IMR-90 (cell line): ENCODE measurements around the gene ZNF747. TPM values are rescaled to one million over a fixed set of nuclear protein-coding genes. Genes with fewer than 3 reads are reported as not detected.

Experiments
- ATAC-seq: fragments of 200-7000 bp; cut with Tn5 transposase; 2 replicates; pipeline ENCODE4 v1.9.1; 2020; ENCODE audit warnings: low read depth, mild to moderate bottlenecking, moderate library complexity
- BruUV-seq: library from RNA; stranded (reverse); fragments of 400-500 nt; replicated peaks from 2 replicates; lab custom pipeline; 2021; lab: Mats Ljungman, UMichigan
- CTCF ChIA-PET: fragments of 300-600 bp; formaldehyde crosslinking; extraction: SDS; loops from one replicate; lab custom pipeline; 2021; ENCODE audit warnings: antibody characterized with exemption; lab: Yijun Ruan, JAX
- POLR2A ChIA-PET: fragments of 300-600 bp; sonication (Branson Sonifier 250); formaldehyde crosslinking; loops from one replicate; lab custom pipeline; 2022; ENCODE audit warnings: antibody characterized with exemption; ENCODE audit not compliant: unreplicated experiment; lab: Charles Lee
- DNase-seq: peaks from one replicate; pipeline ENCODE4 v3.0.0; 2013
- H2AFZ ChIP-seq: replicated peaks from 2 replicates; pipeline ENCODE3; 2013; ENCODE audit warnings: low read length, mild to moderate bottlenecking; ENCODE audit not compliant: poor library complexity
- H2AK5ac ChIP-seq: 2 replicates; pipeline ENCODE4 v1.6.1; 2013; ENCODE audit warnings: low read depth, low read length, inconsistent platforms
- H2AK9ac ChIP-seq: replicated peaks from 2 replicates; pipeline ENCODE3; 2013; ENCODE audit warnings: mild to moderate bottlenecking, low read depth, low read length, moderate library complexity; ENCODE audit not compliant: poor library complexity
- H2BK120ac ChIP-seq: 2 replicates; pipeline ENCODE4 v1.6.1; 2013; ENCODE audit warnings: low read depth, low read length, inconsistent platforms
- H2BK15ac ChIP-seq: 3 replicates; pipeline ENCODE4 v1.6.1; 2013; ENCODE audit warnings: low read depth, low read length, inconsistent platforms
- H2BK20ac ChIP-seq: 2 replicates; pipeline ENCODE4 v1.6.1; 2013; ENCODE audit warnings: low read depth, mild to moderate bottlenecking, inconsistent platforms, low read length, moderate library complexity
- H2BK5ac ChIP-seq: 2 replicates; pipeline ENCODE4 v1.6.1; 2013; ENCODE audit warnings: mild to moderate bottlenecking, low read depth, low read length, inconsistent platforms; ENCODE audit not compliant: poor library complexity, severe bottlenecking
- H3K14ac ChIP-seq: replicated peaks from 2 replicates; pipeline ENCODE4 v1.6.1; 2013; ENCODE audit warnings: low read depth, low read length, inconsistent platforms
- H3K18ac ChIP-seq: 2 replicates; pipeline ENCODE4 v1.6.1; 2013; ENCODE audit warnings: low read depth, low read length, control low read depth
- H3K23ac ChIP-seq: 2 replicates; pipeline ENCODE4 v1.6.1; 2013; ENCODE audit warnings: low read depth, low read length, inconsistent platforms
- H3K27ac ChIP-seq: 2 replicates; pipeline ENCODE4 v1.5.1; 2013; ENCODE audit warnings: mild to moderate bottlenecking, control low read depth, low read length; ENCODE audit not compliant: insufficient read depth
- H3K27me3 ChIP-seq: 2 replicates; pipeline ENCODE4 v1.6.1; 2013; ENCODE audit warnings: low read length; ENCODE audit not compliant: control insufficient read depth, insufficient read depth
- H3K36me3 ChIP-seq: 2 replicates; pipeline ENCODE4 v1.6.1; 2013; ENCODE audit warnings: low read length, mixed read lengths; ENCODE audit not compliant: control insufficient read depth, insufficient read depth
- H3K4ac ChIP-seq: 2 replicates; pipeline ENCODE4 v1.6.1; 2013; ENCODE audit warnings: low read depth, low read length, inconsistent platforms
- H3K4me1 ChIP-seq: 2 replicates; pipeline ENCODE4 v1.6.1; 2013; ENCODE audit warnings: low read length, mixed read lengths; ENCODE audit not compliant: control insufficient read depth, insufficient read depth
- H3K4me2 ChIP-seq: 2 replicates; pipeline ENCODE4 v1.6.1; 2013; ENCODE audit warnings: low read depth, mild to moderate bottlenecking, control low read depth, low read length, moderate library complexity
- H3K4me3 ChIP-seq: 2 replicates; pipeline ENCODE4 v1.5.1; 2013; ENCODE audit warnings: low read depth, mild to moderate bottlenecking, control low read depth, low read length, moderate library complexity; ENCODE audit not compliant: insufficient read depth
- H3K56ac ChIP-seq: 2 replicates; pipeline ENCODE4 v1.6.1; 2013; ENCODE audit warnings: low read length, inconsistent platforms; ENCODE audit not compliant: insufficient read depth; ENCODE audit errors: extremely low read depth
- H3K79me1 ChIP-seq, 2 experiments: 2 replicates each; pipeline ENCODE4 v1.6.1; 2013; ENCODE audit warnings: low read length in 2 of 2, inconsistent platforms in 1 of 2, low read depth in 1 of 2
- H3K9ac ChIP-seq: 2 replicates; pipeline ENCODE4 v1.6.1; 2013; ENCODE audit warnings: low read depth, low read length, control low read depth
- H3K9me1 ChIP-seq: 2 replicates; pipeline ENCODE4 v1.6.1; 2013; ENCODE audit warnings: low read length, inconsistent platforms; ENCODE audit not compliant: insufficient read depth
- H3K9me3 ChIP-seq: 2 replicates; pipeline ENCODE4 v1.6.1; 2013; ENCODE audit warnings: low read length; ENCODE audit not compliant: control insufficient read depth, insufficient read depth
- H4K20me1 ChIP-seq: 2 replicates; pipeline ENCODE4 v1.6.1; 2013; ENCODE audit warnings: low read length, inconsistent platforms; ENCODE audit not compliant: insufficient read depth
- H4K5ac ChIP-seq: 2 replicates; pipeline ENCODE4 v1.6.1; 2013; ENCODE audit warnings: mild to moderate bottlenecking, low read depth, low read length, control low read depth
- H4K8ac ChIP-seq, 2 experiments: 2 replicates each; pipeline ENCODE4 v1.6.1; 2013; ENCODE audit warnings: low read depth in 2 of 2, low read length in 2 of 2, control low read depth in 1 of 2, inconsistent platforms in 1 of 2
- H4K91ac ChIP-seq: 2 replicates; pipeline ENCODE4 v1.6.1; 2013; ENCODE audit warnings: low read depth, low read length, inconsistent platforms; ENCODE audit not compliant: insufficient read depth
- BHLHE40 ChIP-seq: fragments of 150-350 bp; IDR thresholded peaks from 2 replicates; pipeline ENCODE4 v1.6.1; 2016; ENCODE audit warnings: mild to moderate bottlenecking, low read depth, low read length
- CEBPB ChIP-seq: IDR thresholded peaks from 2 replicates; pipeline ENCODE4 v1.6.1; 2012; ENCODE audit warnings: low read depth, low read length, improper control_type of control experiment
- CHD1 ChIP-seq: IDR thresholded peaks from 2 replicates; pipeline ENCODE4 v1.6.1; 2012; ENCODE audit warnings: low read depth, low read length, improper control_type of control experiment
- CTCF ChIP-seq: conservative IDR thresholded peaks from 2 replicates; pipeline ENCODE4 v1.5.1; 2012; ENCODE audit warnings: mild to moderate bottlenecking, low read depth, low read length, improper control_type of control experiment
- ELK1 ChIP-seq: fragments of 150-350 bp; IDR thresholded peaks from 2 replicates; pipeline ENCODE4 v1.6.1; 2016; ENCODE audit warnings: low read depth, mild to moderate bottlenecking, low read length, moderate library complexity, borderline replicate concordance
- MAFK ChIP-seq: IDR thresholded peaks from 2 replicates; pipeline ENCODE4 v1.6.1; 2012; ENCODE audit warnings: low read depth, low read length, improper control_type of control experiment
- MAZ ChIP-seq: IDR thresholded peaks from 2 replicates; pipeline ENCODE4 v1.6.1; 2012; ENCODE audit warnings: low read depth, mild to moderate bottlenecking, low read length, improper control_type of control experiment, moderate library complexity, borderline replicate concordance
- MXI1 ChIP-seq: IDR thresholded peaks from 2 replicates; pipeline ENCODE4 v1.6.1; 2012; ENCODE audit warnings: low read depth, mild to moderate bottlenecking, low read length, moderate library complexity, borderline replicate concordance
- NFE2L2 ChIP-seq: fragments of 150-350 bp; IDR thresholded peaks from 2 replicates; pipeline ENCODE4 v1.6.1; 2016; ENCODE audit warnings: low read depth, mild to moderate bottlenecking, low read length
- POLR2A ChIP-seq: IDR thresholded peaks from 2 replicates; pipeline ENCODE4 v1.6.1; 2012; ENCODE audit warnings: mild to moderate bottlenecking, low read depth, low read length
- RAD21 ChIP-seq: IDR thresholded peaks from 2 replicates; pipeline ENCODE4 v1.6.1; 2012; ENCODE audit warnings: low read length, improper control_type of control experiment
- RCOR1 ChIP-seq: IDR thresholded peaks from 2 replicates; pipeline ENCODE4 v1.6.1; 2012; ENCODE audit warnings: mild to moderate bottlenecking, low read length, improper control_type of control experiment; ENCODE audit not compliant: insufficient replicate concordance
- RFX5 ChIP-seq: IDR thresholded peaks from 2 replicates; pipeline ENCODE4 v1.8.0; 2012; ENCODE audit warnings: low read depth, mild to moderate bottlenecking, low read length, moderate library complexity
- SMC3 ChIP-seq: fragments of 150-350 bp; IDR thresholded peaks from 2 replicates; pipeline ENCODE4 v1.6.1; 2016; ENCODE audit warnings: low read depth, mild to moderate bottlenecking, antibody characterized with exemption, low read length, moderate library complexity
- USF2 ChIP-seq: fragments of 150-350 bp; IDR thresholded peaks from 2 replicates; pipeline ENCODE4 v1.6.1; 2017; ENCODE audit warnings: mild to moderate bottlenecking, antibody characterized with exemption, low read length, low read depth
- WGBS, 2 experiments: methylation state at CpG; one replicate each; pipeline versions ENCODE4 v1.1.5 to v1.1.7; 2013; ENCODE audit warnings: missing lambda C conversion rate in 2 of 2; ENCODE audit not compliant: insufficient read length in 1 of 2; ENCODE audit errors: extremely low coverage in 2 of 2; 5-methylcytosine and 5-hydroxymethylcytosine counted together
- dilution Hi-C: fragments of 300-500 bp; cut with HindIII; formaldehyde crosslinking; loops from one replicate; pipeline ENCODE4 v1.14.3; 2018; ENCODE audit warnings: low sequenced_read_pairs; ENCODE audit not compliant: unreplicated experiment
- in situ Hi-C: fragments of 300-500 bp; cut with MboI; formaldehyde crosslinking; loops from 3 replicates; pipeline ENCODE4 v1.14.3; 2019; ENCODE audit warnings: low sequenced_read_pairs, inconsistent platforms, mixed read lengths
- intact Hi-C: fragments of 100-400 bp; cut with micrococcal nuclease; formaldehyde crosslinking; loops from 2 replicates; pipeline ENCODE4 v1.10.0; 2022
- polyA plus RNA-seq, 3 experiments: library from polyadenylated mRNA; depleted of rRNA; stranded (reverse); fragments of >200 nt; gene quantifications; 2 replicates each; pipeline ENCODE4 v1.2.3, GENCODE V29; 2012; ENCODE audit warnings: low replicate concordance in 1 of 3
- total RNA-seq: library from RNA; depleted of rRNA; stranded (reverse); fragments of >200 nt; gene quantifications from 2 replicates; pipeline ENCODE4 v1.2.3, GENCODE V29; 2012

ZNF747 gene
- total and polyA plus RNA-seq, 2 of the 4 experiments (the other 2 are of a cell fraction), result 2.0 to 2.9 TPM

- Histone ChIP-seq H2BK15ac (no peak overlapping the region), H3K4ac (no peak overlapping the region), H4K8ac (no peak overlapping the region), H2AFZ (no peak overlapping the region), H2BK5ac (no peak overlapping the region), H3K9me3 (no peaks in the 10 kb centered on the region), H4K20me1 (no peaks in the 10 kb centered on the region; the same call in 1 of the 2 replicates), H3K9ac (no peak overlapping the region), H3K4me3 (no peak overlapping the region), H3K14ac (no peak overlapping the region), H4K91ac (no peak overlapping the region), H3K56ac (no peak overlapping the region), H3K4me2 (no peak overlapping the region), H2AK5ac (0 out of 2 replicates have a peak overlapping the region, but pooled peaks have one; percentile 1), H3K79me1 (peaks cover 16 to 40% of the 10 kb centered on the region in 2 experiments; a peak in 2 of 4 replicates), H3K9me1 (peaks cover 6% of the 10 kb centered on the region; the same call in 1 of the 2 replicates), H2AK9ac (peak overlapping the region; percentile 82), H3K27me3 (no peaks in the 10 kb centered on the region), H4K5ac (no peak overlapping the region), H3K18ac (no peak overlapping the region), H3K4me1 (peaks cover 6% of the 10 kb centered on the region), H3K23ac (no peak overlapping the region), H2BK20ac (no peak overlapping the region), H3K36me3 (peaks cover 23% of the 10 kb centered on the region), H2BK120ac (no peak overlapping the region), H3K27ac (no peak overlapping the region)
- ChIA-PET CTCF (no interaction called here), POLR2A (no interaction called here)
- 50% methylated on average over 1 of the region's 4 CpGs; no CpG with 5 or more reads in 1 of the 2 experiments for WGBS, 2 experiments
- intact Hi-C loops (no loop called here), in situ Hi-C loops (no loop called here), dilution Hi-C loops (no loop called here)
- no peak for ATAC-seq
- no peak for DNase-seq
- BruUV-seq, result no TSS peak
- no peak for TF ChIP-seq MAZ
- no peak for TF ChIP-seq POLR2A
- no peak for TF ChIP-seq USF2
- no peak for TF ChIP-seq RAD21
- no peak for TF ChIP-seq RCOR1
- TF ChIP-seq BHLHE40, result no peak
- no peak for TF ChIP-seq CTCF
- TF ChIP-seq NFE2L2, result no peak
- no peak for TF ChIP-seq CEBPB
- TF ChIP-seq MXI1, result no peak
- TF ChIP-seq CHD1, result no peak
- no peak for TF ChIP-seq MAFK
- no peak for TF ChIP-seq RFX5
- TF ChIP-seq ELK1, result no peak
- TF ChIP-seq SMC3, result no peak
These were observed 18.3 kb upstream of the ZNF747 start for GRCh38 chr16:30552956-30553355.
